Natural killer cell (primary cell): ENCODE results near the gene USP2. TPM values are rescaled to one million over a fixed set of nuclear protein-coding genes. Genes with fewer than 3 reads are reported as not detected.

Source experiments
- ATAC-seq, 3 donors: fragments of 150-1000 bp in 2 of 3; fragments of 200-7000 bp in 1 of 3; cut with Tn5 transposase; 1 replicate in 1 of 3; 2 replicates in 2 of 3; pipeline ENCODE4 v1.10.0; 2021; ENCODE audit warnings: mild to moderate bottlenecking in 2 of 3, moderate library complexity in 2 of 3
- DNase-seq, 2 donors: peaks; one replicate each; pipeline versions ENCODE4 v3.0.0 to v3.0.0-alpha.2; 2013 to 2021; ENCODE audit warnings: mixed read lengths in 1 of 2
- H3K27ac ChIP-seq: one replicate; pipeline ENCODE4 v1.5.1; 2013; ENCODE audit warnings: mild to moderate bottlenecking, low read length
- H3K27me3 ChIP-seq: one replicate; pipeline ENCODE4 v1.6.1; 2013; ENCODE audit warnings: low read length; ENCODE audit not compliant: control insufficient read depth, insufficient read depth
- H3K36me3 ChIP-seq: one replicate; pipeline ENCODE4 v1.6.1; 2013; ENCODE audit warnings: low read length; ENCODE audit not compliant: control insufficient read depth, insufficient read depth
- H3K4me1 ChIP-seq: one replicate; pipeline ENCODE4 v1.6.1; 2013; ENCODE audit warnings: low read length; ENCODE audit not compliant: control insufficient read depth, insufficient read depth
- H3K4me3 ChIP-seq: one replicate; pipeline ENCODE4 v1.5.1; 2013; ENCODE audit warnings: low read length
- H3K9me3 ChIP-seq: one replicate; pipeline ENCODE4 v1.6.1; 2013; ENCODE audit warnings: low read length; ENCODE audit not compliant: control insufficient read depth, insufficient read depth
- H3K27ac Mint-ChIP-seq, 2 donors: one replicate each; pipeline ENCODE4 v1.8.0; 2022; ENCODE audit warnings: mild to moderate bottlenecking in 2 of 2, mixed read lengths in 2 of 2, moderate library complexity in 1 of 2
- H3K27me3 Mint-ChIP-seq, 2 donors: one replicate each; pipeline ENCODE4 v1.8.0; 2022; ENCODE audit warnings: low read depth in 2 of 2, mixed read lengths in 2 of 2
- H3K36me3 Mint-ChIP-seq: one replicate; pipeline ENCODE4 v1.8.0; 2022; ENCODE audit warnings: mixed read lengths
- H3K4me1 Mint-ChIP-seq, 2 donors: one replicate each; pipeline ENCODE4 v1.8.0; 2022; ENCODE audit warnings: mixed read lengths in 2 of 2
- H3K4me3 Mint-ChIP-seq: one replicate; pipeline ENCODE4 v1.8.0; 2022; ENCODE audit warnings: mild to moderate bottlenecking, moderate library complexity, mixed read lengths
- H3K9me3 Mint-ChIP-seq, 2 donors: one replicate each; pipeline ENCODE4 v1.8.0; 2022; ENCODE audit warnings: mixed read lengths in 2 of 2
- whole genome bisulfite sequencing: methylation state at CpG from one replicate; pipeline ENCODE4 v1.1.7; 2013; ENCODE audit warnings: missing lambda C conversion rate; ENCODE audit not compliant: insufficient coverage; 5-methylcytosine and 5-hydroxymethylcytosine counted together
- intact Hi-C: fragments of 100-400 bp; cut with micrococcal nuclease; formaldehyde crosslinking; loops from one replicate; pipeline ENCODE4 v1.14.2; 2022
- total RNA-seq, 4 donors: library from RNA; stranded (reverse); fragments of 120-200 nt in 1 of 4; gene quantifications; one replicate each; pipeline versions ENCODE4 v1.2.3 to v1.2.4, GENCODE V29; 2013 to 2022
- TF ChIP-seq, protein P1 (sequence below): fragments of 200-600 bp; IDR thresholded peaks from one replicate; pipeline ENCODE4 v1.8.0; 2022; ENCODE audit warnings: antibody characterized with exemption

USP2 gene
- total RNA-seq, 3 donors from 2014 or later (not counting 1 experiment from before 2014, with no cell fraction given): 0.50 to 3.9 TPM; not detected in 1

DNA sequence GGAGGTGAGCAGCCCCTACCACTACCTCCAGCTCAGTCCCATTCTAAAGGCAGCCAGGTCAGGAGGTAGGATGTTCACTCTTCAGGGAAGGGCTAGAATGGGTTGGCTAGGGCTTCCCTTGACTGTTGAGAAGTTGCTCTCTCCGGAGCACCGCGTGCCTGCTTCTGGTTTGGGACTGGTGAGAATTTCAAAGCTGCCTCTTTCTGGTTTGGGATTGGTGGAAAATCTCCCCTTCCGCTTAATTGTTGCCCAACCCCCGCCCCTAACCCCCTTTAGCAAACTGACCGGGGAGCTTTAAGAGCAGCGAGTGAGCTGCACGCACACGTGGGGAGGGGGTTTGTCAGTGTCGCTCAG is 686 bp downstream of the USP2 start:
- Mint-ChIP-seq H3K27ac (no peak overlapping the region), H3K4me3 (no peak overlapping the region), H3K9me3 (no peaks in the 10 kb centered on the region), H3K4me1 (no peaks in the 10 kb centered on the region), H3K36me3 (no peaks in the 10 kb centered on the region), H3K27me3 (peaks cover 0 to 6% of the 10 kb centered on the region in 2 donors)
- TF ChIP-seq, protein P1, sequence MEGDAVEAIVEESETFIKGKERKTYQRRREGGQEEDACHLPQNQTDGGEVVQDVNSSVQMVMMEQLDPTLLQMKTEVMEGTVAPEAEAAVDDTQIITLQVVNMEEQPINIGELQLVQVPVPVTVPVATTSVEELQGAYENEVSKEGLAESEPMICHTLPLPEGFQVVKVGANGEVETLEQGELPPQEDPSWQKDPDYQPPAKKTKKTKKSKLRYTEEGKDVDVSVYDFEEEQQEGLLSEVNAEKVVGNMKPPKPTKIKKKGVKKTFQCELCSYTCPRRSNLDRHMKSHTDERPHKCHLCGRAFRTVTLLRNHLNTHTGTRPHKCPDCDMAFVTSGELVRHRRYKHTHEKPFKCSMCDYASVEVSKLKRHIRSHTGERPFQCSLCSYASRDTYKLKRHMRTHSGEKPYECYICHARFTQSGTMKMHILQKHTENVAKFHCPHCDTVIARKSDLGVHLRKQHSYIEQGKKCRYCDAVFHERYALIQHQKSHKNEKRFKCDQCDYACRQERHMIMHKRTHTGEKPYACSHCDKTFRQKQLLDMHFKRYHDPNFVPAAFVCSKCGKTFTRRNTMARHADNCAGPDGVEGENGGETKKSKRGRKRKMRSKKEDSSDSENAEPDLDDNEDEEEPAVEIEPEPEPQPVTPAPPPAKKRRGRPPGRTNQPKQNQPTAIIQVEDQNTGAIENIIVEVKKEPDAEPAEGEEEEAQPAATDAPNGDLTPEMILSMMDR: no peak
- intact Hi-C loops: loop anchor here (1.0 kb wide), 1 partner anchor 25 kb away; no protein-coding TSS in a partner anchor
- no peaks in the 10 kb centered on the region for H3K36me3 ChIP-seq
- WGBS: 8% methylated on average over 9 of the region's 10 CpGs
- DNase-seq: no peak
- peaks cover 18% of the 10 kb centered on the region for H3K4me1 ChIP-seq
- no peak for ATAC-seq
- no peak overlapping the region for H3K27ac ChIP-seq
- peaks cover 6% of the 10 kb centered on the region for H3K27me3 ChIP-seq
- H3K4me3 ChIP-seq: peak overlapping the region; percentile 39
- no peaks in the 10 kb centered on the region for H3K9me3 ChIP-seq

DNA sequence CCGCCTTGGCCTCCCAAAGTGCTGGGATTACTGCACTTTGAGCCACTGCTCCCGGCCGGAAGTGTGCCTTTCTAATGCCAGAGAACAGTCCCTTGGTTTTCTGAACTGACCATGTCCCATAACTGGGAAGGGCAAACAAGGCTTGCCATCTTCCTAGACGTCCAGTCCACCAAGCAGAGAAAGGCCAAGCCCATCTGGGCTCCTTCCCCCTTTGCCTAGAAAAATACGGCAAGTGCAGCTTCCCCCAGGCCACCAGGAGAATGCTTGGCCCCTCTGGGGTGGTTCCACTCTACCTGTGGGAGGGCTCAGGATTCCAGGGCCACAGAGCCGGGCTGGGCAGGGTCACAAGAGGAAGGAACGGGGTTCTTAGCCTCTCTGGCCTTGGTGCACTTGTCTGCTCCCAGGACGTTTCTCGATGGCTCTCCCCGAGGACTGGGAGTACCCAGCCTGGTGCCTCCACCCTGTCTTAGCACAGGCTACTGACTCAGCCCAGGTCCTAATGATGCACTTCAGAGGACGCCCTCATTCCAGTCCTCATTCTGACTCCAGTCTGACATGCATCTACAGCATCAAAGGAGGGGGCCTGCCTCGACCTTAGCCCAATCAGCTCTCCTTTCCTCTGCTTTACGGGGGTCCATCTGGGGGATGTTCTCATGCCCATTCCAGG is 1.2 kb downstream of the USP2 start:
- WGBS: 89% methylated on average over 12 of the region's 13 CpGs
- Mint-ChIP-seq H3K4me1 (no peaks in the 10 kb centered on the region), H3K27me3 (peaks cover 0 to 6% of the 10 kb centered on the region in 2 donors), H3K4me3 (no peak overlapping the region), H3K27ac (no peak overlapping the region), H3K36me3 (no peaks in the 10 kb centered on the region), H3K9me3 (no peaks in the 10 kb centered on the region)
- Histone ChIP-seq H3K4me1 (peaks cover 18% of the 10 kb centered on the region), H3K27me3 (peaks cover 6% of the 10 kb centered on the region), H3K27ac (no peak overlapping the region), H3K4me3 (no peak overlapping the region), H3K9me3 (no peaks in the 10 kb centered on the region), H3K36me3 (no peaks in the 10 kb centered on the region)
- peak in 1 of 2 donors; percentile 4 for DNase-seq
- no peak for ATAC-seq
- TF ChIP-seq, protein P1: no peak
- intact Hi-C loops: no loop called here

DNA sequence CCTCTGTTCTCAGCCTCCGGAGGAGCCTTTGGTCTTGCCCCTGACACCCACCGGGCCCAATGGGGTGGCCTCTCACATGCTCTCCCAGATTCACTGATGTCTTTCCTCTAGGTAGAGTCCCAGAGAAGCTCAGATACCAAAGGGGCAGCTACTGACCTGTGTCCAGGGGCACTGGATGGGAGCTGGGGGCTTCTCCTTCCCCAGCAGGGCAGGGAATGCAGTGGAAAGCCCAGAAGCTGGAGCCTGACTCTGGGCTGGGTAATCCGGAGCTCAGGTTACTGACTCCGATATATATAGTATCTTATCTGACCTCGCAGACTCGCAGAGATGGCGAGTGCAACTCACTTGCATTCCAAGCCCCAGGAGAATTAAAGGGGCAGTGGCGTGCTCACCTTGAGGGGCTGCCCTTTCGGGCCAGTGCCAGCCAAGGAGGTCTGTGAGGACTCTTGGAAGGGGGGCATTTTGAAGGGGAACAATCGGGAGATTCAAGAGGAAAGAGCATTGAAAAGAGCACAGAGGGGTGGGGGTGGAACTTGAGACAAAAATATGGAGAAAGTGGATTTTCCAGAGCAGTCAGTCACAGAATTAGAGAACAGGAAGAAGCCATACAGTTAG is 2.5 kb downstream of the USP2 start:
- peaks cover 0 to under 1% of the 10 kb centered on the region in 2 donors for H3K4me1 Mint-ChIP-seq
- no peak for ATAC-seq
- no peaks in the 10 kb centered on the region for H3K36me3 Mint-ChIP-seq
- Histone ChIP-seq H3K9me3 (no peaks in the 10 kb centered on the region), H3K27ac (no peak overlapping the region), H3K27me3 (peaks cover 3% of the 10 kb centered on the region), H3K4me3 (no peak overlapping the region), H3K4me1 (peaks cover 22% of the 10 kb centered on the region), H3K36me3 (no peaks in the 10 kb centered on the region)
- intact Hi-C loops: no loop called here
- peak overlapping the region in 1 of 2 donors; percentile 6 for H3K27ac Mint-ChIP-seq
- H3K27me3 Mint-ChIP-seq: peaks cover 0 to 6% of the 10 kb centered on the region in 2 donors
- DNase-seq: no peak
- H3K9me3 Mint-ChIP-seq: no peaks in the 10 kb centered on the region
- peak overlapping the region; percentile 21 for H3K4me3 Mint-ChIP-seq
- TF ChIP-seq, protein P1: no peak
- 92% methylated on average over 10 of the region's 10 CpGs for WGBS
